Bronchial epithelial cell (primary cell): ENCODE measurements around the gene YWHAG. TPM values are rescaled to one million over a fixed set of nuclear protein-coding genes. Genes with fewer than 3 reads are reported as not detected.

ENCODE experiments used
- DNase-seq: peaks from one replicate; pipeline ENCODE4 v3.0.0-alpha.2; 2010; ENCODE audit warnings: low read depth
- FAIRE-seq: peaks from 2 replicates; lab custom pipeline; 2011; peaks lifted over from hg19 to GRCh38; lab: Jason Lieb, UNC
- H3K27me3 ChIP-seq: 2 replicates; pipeline ENCODE4 v1.5.1; 2011; ENCODE audit warnings: low read length; ENCODE audit not compliant: control insufficient read depth, insufficient read depth
- H3K36me3 ChIP-seq: 2 replicates; pipeline ENCODE4 v1.5.1; 2011; ENCODE audit warnings: low read length; ENCODE audit not compliant: control insufficient read depth, insufficient read depth
- H3K4me3 ChIP-seq: 2 replicates; pipeline ENCODE4 v1.5.1; 2011; ENCODE audit warnings: mild to moderate bottlenecking, low read depth, low read length, control low read depth
- CTCF ChIP-seq: IDR thresholded peaks from 2 replicates; pipeline ENCODE4 v1.5.1; 2011; ENCODE audit warnings: mild to moderate bottlenecking, moderate library complexity, low read length, control low read depth, inconsistent platforms; ENCODE audit not compliant: insufficient read depth, severe bottlenecking
- total RNA-seq: library from RNA; depleted of rRNA; stranded (reverse); fragments of >200 nt; gene quantifications from 2 replicates; pipeline ENCODE4 v1.2.1, GENCODE V29; 2014

The YWHAG gene
- total RNA-seq, 1 donor from 2014 or later, result 112 TPM

- no peak for DNase-seq
- H3K27me3 ChIP-seq, result no peaks in the 10 kb centered on the region
- FAIRE-seq, result no peak
- no peak overlapping the region for H3K4me3 ChIP-seq
- TF ChIP-seq CTCF, result no peak
- peaks cover 6% of the 10 kb centered on the region for H3K36me3 ChIP-seq
These were observed 3.6 kb downstream of the YWHAG start for GRCh38 chr7:76354981-76355730.

GRCh38 chr7:76354516-76354915 is 4.3 kb downstream of the YWHAG start:
- Histone ChIP-seq H3K4me3 (no peak overlapping the region), H3K36me3 (peaks cover 10% of the 10 kb centered on the region), H3K27me3 (no peaks in the 10 kb centered on the region)
- FAIRE-seq, result no peak
- no peak for TF ChIP-seq CTCF
- no peak for DNase-seq

GRCh38 chr7:76353744-76354143 is 5.0 kb downstream of the YWHAG start:
- Histone ChIP-seq H3K4me3 (no peak overlapping the region), H3K27me3 (no peaks in the 10 kb centered on the region), H3K36me3 (peaks cover 11% of the 10 kb centered on the region)
- no peak for TF ChIP-seq CTCF
- FAIRE-seq (no peak), DNase-seq (no peak)

GRCh38 chr7:76352193-76352592 is 6.6 kb downstream of the YWHAG start:
- H3K4me3 ChIP-seq, result no peak overlapping the region
- FAIRE-seq (no peak), DNase-seq (no peak)
- no peaks in the 10 kb centered on the region for H3K27me3 ChIP-seq
- peaks cover 13% of the 10 kb centered on the region for H3K36me3 ChIP-seq
- TF ChIP-seq CTCF, result no peak

- peaks cover 18% of the 10 kb centered on the region for H3K36me3 ChIP-seq
- no peak for DNase-seq
- no peak for FAIRE-seq
- H3K4me3 ChIP-seq, result no peak overlapping the region
- no peak for TF ChIP-seq CTCF
- H3K27me3 ChIP-seq, result no peaks in the 10 kb centered on the region
These were observed 7.4 kb downstream of the YWHAG start for GRCh38 chr7:76351372-76351771.
